ENCODE results near the gene CUBN. TPM values are rescaled to one million over a fixed set of nuclear protein-coding genes. Genes with fewer than 3 reads are reported as not detected.
A peak's percentile ranks its signal among the peaks of the same experiment; 100 is the strongest.
"Not testable (repeated sequence)": the region's sequence is repeated elsewhere in the genome, so short reads cannot be mapped to it uniquely, and the experiment has no call there.

Gene CUBN
- total and polyA plus RNA-seq, 4 donors, result 5.1 to 10.6 (median 6.4) TPM

DNA sequence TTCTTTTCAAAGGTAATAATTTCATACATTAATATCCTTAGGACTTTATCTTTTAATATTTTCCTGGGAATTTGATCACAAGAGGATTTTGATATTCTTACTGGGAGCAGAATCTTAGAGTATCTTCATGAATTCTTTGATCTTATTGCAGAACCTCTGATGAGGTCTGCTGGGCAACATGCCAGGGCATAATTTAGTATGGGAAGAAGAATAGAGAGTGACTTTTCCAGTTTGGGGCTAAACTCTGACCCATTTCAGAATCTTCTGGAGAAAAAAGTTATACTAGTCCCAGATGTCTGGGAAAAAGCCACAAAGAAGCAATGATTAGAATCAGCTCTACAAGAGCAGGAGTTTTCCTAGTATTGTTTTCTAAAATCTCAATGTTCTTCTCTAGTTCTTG lies 284.4 kb downstream of the CUBN start:
- Histone ChIP-seq H3K9me3 (ENCODE audit: control insufficient read depth, insufficient read depth, low read length) (no peaks in the 10 kb centered on the region), H3K4me1 (ENCODE audit: control insufficient read depth, insufficient read depth, low read length) (no peaks in the 10 kb centered on the region), H3K27me3 (ENCODE audit: control insufficient read depth, insufficient read depth, low read length) (no peaks in the 10 kb centered on the region), H3K27ac (ENCODE audit: low read depth, low read length) (peak overlapping the region; percentile 27), H3K4me3 (ENCODE audit: low read depth, low read length) (no peak overlapping the region), H3K36me3 (ENCODE audit: control insufficient read depth, insufficient read depth, low read length) (no peaks in the 10 kb centered on the region)
- no peak for DNase-seq (ENCODE audit: low read depth in 4 of 6, low spot score in 6 of 6)

DNA sequence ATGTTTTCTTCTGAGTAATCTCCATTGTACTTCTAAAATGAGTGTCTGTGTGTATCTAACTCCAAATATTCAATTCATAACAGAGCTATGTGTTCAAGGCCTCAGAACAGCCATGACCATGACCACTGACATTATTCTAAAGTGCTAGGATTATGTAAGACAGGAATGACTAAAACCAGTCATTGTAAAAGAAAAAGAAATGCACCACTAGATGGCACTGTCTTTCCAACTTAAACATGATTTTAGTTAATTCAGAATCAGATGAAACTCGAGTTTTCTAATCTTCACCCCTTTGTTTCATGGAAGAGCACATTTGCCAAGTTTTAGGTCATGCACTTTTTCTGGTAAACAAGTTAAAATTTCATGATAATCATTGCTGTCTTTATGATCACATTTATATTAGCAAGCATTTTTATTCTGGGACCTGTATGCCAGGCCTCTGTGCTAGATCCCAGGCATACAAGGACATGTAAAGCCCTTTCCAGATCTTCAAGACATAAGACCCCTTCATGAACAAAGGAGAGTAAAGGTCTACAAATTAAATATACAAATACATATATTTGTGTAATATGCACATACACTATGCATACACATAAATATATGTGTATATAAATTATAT lies 286.2 kb downstream of the CUBN start:
- no peak overlapping the region for H3K4me3 ChIP-seq (ENCODE audit: low read depth, low read length)
- H3K27ac ChIP-seq (ENCODE audit: low read depth, low read length), result no peak overlapping the region
- H3K4me1 ChIP-seq (ENCODE audit: control insufficient read depth, insufficient read depth, low read length), result no peaks in the 10 kb centered on the region
- H3K9me3 ChIP-seq (ENCODE audit: control insufficient read depth, insufficient read depth, low read length), result no peaks in the 10 kb centered on the region
- no peaks in the 10 kb centered on the region for H3K27me3 ChIP-seq (ENCODE audit: control insufficient read depth, insufficient read depth, low read length)
- no peaks in the 10 kb centered on the region for H3K36me3 ChIP-seq (ENCODE audit: control insufficient read depth, insufficient read depth, low read length)
- WGBS (ENCODE audit: insufficient coverage), result no CpG with 5 or more reads among the region's 1 CpG
- peak in 5 of 6 donors; percentile 42 to 96 (median 63) for DNase-seq (ENCODE audit: low read depth in 4 of 6, low spot score in 6 of 6)

DNA sequence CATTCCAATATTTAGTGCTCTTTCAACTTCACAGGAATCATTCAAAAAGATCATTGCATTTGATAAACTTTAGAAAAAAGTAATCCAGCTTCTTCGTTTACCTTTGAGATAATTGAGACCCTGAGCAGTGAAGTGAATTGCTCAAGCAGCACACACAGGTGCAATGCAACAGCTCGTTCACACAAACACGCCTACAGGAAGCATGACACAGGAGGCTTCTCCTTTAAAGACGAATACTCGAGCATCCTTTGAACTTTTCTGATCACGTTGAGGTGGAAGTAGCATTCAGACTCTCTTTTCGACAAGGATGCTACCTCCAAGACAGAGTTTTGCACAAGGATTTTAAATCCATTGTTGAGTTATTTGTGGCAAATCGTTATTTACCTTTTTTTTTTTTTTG lies 294.4 kb downstream of the CUBN start:
- Histone ChIP-seq H3K9me3 (ENCODE audit: control insufficient read depth, insufficient read depth, low read length) (no peaks in the 10 kb centered on the region), H3K36me3 (ENCODE audit: control insufficient read depth, insufficient read depth, low read length) (no peaks in the 10 kb centered on the region), H3K4me3 (ENCODE audit: low read depth, low read length) (no peak overlapping the region), H3K27me3 (ENCODE audit: control insufficient read depth, insufficient read depth, low read length) (no peaks in the 10 kb centered on the region), H3K4me1 (ENCODE audit: control insufficient read depth, insufficient read depth, low read length) (peaks cover 4% of the 10 kb centered on the region), H3K27ac (ENCODE audit: low read depth, low read length) (no peak overlapping the region)
- DNase-seq (ENCODE audit: low read depth in 4 of 6, low spot score in 6 of 6), result no peak
- WGBS (ENCODE audit: insufficient coverage), result 82% methylated on average over 6 of the region's 8 CpGs

DNA sequence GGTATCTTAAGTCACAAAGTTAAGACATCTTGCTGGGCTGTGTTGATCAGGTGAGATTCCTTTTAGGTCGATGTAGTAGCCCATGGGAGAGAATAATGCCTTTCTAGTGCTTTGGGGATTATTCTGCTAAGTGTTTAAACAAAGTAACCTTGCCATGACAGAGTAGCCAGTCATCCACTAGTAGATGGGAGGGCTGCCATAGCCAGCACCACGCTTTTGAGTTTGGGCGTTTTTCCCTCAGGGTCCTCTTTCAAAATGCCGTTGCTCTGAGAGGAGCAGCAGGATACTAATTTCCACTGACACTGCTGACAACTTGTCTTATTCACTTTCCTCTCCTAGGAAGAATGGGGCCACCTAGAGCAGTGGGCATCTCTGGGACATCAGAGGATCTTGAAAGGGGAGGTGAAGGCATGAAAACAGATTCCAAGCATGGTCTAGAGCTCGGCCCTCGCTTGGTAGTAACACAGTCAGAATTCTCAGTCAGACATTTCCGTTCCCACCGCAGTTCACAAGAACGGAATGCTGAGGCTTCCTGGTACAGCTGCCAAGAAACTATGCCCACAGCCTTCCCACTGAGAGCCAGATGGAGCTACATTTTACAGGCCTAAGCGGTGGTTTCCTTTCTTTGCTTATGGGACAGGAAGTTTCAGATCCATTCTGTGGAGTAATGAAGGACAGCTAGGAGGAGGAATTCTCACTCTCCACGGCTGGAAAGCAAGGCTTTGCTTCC lies 297.1 kb downstream of the CUBN start:
- no peak overlapping the region for H3K4me3 ChIP-seq (ENCODE audit: low read depth, low read length)
- no peaks in the 10 kb centered on the region for H3K36me3 ChIP-seq (ENCODE audit: control insufficient read depth, insufficient read depth, low read length)
- H3K9me3 ChIP-seq (ENCODE audit: control insufficient read depth, insufficient read depth, low read length), result no peaks in the 10 kb centered on the region
- H3K27ac ChIP-seq (ENCODE audit: low read depth, low read length), result no peak overlapping the region
- peaks cover 4% of the 10 kb centered on the region for H3K4me1 ChIP-seq (ENCODE audit: control insufficient read depth, insufficient read depth, low read length)
- peak in 2 of 6 donors; percentile 52 to 71 for DNase-seq (ENCODE audit: low read depth in 4 of 6, low spot score in 6 of 6)
- 69% methylated on average over 9 of the region's 11 CpGs for WGBS (ENCODE audit: insufficient coverage)
- H3K27me3 ChIP-seq (ENCODE audit: control insufficient read depth, insufficient read depth, low read length), result no peaks in the 10 kb centered on the region

DNA sequence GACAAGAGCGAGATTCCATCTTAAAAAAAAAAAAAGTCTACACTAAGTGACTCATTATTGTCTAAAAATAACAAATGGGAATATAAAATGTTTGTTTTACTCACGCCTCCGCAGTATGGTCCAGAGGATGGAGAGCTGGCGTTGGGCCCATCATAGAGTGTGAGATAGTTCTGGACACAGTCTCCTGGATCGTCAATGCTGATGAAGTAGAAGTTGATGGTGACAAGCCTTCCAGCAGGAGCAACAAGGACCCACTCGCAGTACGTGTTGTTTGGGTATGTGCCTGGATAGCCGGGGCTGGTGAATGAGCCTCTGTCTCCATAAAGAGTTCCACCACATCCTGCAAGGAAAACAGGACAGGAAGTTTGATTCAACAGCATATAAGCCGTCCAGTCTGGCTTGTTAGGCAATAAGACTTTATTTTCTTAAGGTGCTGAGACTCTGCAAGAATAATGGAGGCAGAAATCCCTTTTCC lies 300.9 kb downstream of the CUBN start:
- Histone ChIP-seq H3K4me1 (ENCODE audit: control insufficient read depth, insufficient read depth, low read length) (peaks cover 4% of the 10 kb centered on the region), H3K27ac (ENCODE audit: low read depth, low read length) (no peak overlapping the region), H3K4me3 (ENCODE audit: low read depth, low read length) (no peak overlapping the region), H3K9me3 (ENCODE audit: control insufficient read depth, insufficient read depth, low read length) (no peaks in the 10 kb centered on the region), H3K36me3 (ENCODE audit: control insufficient read depth, insufficient read depth, low read length) (no peaks in the 10 kb centered on the region), H3K27me3 (ENCODE audit: control insufficient read depth, insufficient read depth, low read length) (no peaks in the 10 kb centered on the region)
- DNase-seq (ENCODE audit: low read depth in 4 of 6, low spot score in 6 of 6), result no peak
- WGBS (ENCODE audit: insufficient coverage), result 68% methylated on average over 4 of the region's 9 CpGs

DNA sequence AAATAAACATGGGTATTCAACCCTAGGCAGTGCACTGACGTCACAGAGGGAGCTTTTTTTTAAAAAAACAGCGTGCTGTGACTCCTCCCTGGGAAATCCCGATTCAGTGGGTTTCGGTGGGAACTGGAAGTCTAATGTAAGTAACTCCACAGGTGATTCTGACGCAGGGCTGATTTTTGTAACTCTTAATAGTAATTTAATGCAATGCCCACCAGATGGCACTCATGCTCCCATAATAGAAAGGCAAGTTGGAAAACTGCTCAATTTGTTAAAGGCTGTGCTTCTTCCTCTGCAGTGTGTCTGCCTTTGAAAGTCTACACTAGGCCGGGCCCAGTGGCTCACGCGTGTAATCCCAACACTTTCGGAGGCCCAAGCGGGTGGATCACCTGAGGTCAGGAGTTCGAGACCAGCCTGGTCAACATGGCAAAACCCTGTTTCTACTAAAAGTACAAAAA lies 301.5 kb downstream of the CUBN start:
- H3K27ac ChIP-seq (ENCODE audit: low read depth, low read length), result no peak overlapping the region
- peaks cover 4% of the 10 kb centered on the region for H3K4me1 ChIP-seq (ENCODE audit: control insufficient read depth, insufficient read depth, low read length)
- no peaks in the 10 kb centered on the region for H3K9me3 ChIP-seq (ENCODE audit: control insufficient read depth, insufficient read depth, low read length)
- 19% methylated on average over 6 of the region's 11 CpGs for WGBS (ENCODE audit: insufficient coverage)
- no peaks in the 10 kb centered on the region for H3K27me3 ChIP-seq (ENCODE audit: control insufficient read depth, insufficient read depth, low read length)
- H3K36me3 ChIP-seq (ENCODE audit: control insufficient read depth, insufficient read depth, low read length), result no peaks in the 10 kb centered on the region
- H3K4me3 ChIP-seq (ENCODE audit: low read depth, low read length), result no peak overlapping the region
- DNase-seq (ENCODE audit: low read depth in 4 of 6, low spot score in 6 of 6), result peak in 5 of 6 donors; percentile 69 to 97 (median 85)

DNA sequence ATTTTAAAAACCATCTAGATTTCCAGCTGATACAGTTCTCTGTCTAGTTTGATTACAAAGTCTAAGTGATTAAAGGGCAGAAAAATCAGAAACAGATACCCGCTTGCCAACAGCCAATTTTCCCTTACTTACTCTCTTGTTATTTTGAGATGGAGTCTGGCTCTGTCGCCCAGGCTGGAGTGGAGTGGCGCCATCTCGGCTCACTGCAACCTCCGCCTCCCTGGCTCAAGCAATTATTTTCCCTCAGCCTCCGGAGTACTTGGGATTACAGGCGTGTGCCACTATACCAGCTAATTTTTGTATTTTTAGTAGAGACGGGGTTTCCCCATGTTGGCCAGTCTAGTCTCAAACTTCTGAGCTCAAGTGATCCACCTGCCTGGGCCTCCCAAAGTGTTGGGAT lies 302.1 kb downstream of the CUBN start:
- H3K4me3 ChIP-seq (ENCODE audit: low read depth, low read length); H3K9me3 ChIP-seq (ENCODE audit: control insufficient read depth, insufficient read depth, low read length); H3K27me3 ChIP-seq (ENCODE audit: control insufficient read depth, insufficient read depth, low read length); H3K36me3 ChIP-seq (ENCODE audit: control insufficient read depth, insufficient read depth, low read length); DNase-seq (ENCODE audit: low read depth in 4 of 6, low spot score in 6 of 6); H3K27ac ChIP-seq (ENCODE audit: low read depth, low read length); H3K4me1 ChIP-seq (ENCODE audit: control insufficient read depth, insufficient read depth, low read length): not testable (repeated sequence)
- no CpG with 5 or more reads among the region's 8 CpGs for WGBS (ENCODE audit: insufficient coverage)

DNA sequence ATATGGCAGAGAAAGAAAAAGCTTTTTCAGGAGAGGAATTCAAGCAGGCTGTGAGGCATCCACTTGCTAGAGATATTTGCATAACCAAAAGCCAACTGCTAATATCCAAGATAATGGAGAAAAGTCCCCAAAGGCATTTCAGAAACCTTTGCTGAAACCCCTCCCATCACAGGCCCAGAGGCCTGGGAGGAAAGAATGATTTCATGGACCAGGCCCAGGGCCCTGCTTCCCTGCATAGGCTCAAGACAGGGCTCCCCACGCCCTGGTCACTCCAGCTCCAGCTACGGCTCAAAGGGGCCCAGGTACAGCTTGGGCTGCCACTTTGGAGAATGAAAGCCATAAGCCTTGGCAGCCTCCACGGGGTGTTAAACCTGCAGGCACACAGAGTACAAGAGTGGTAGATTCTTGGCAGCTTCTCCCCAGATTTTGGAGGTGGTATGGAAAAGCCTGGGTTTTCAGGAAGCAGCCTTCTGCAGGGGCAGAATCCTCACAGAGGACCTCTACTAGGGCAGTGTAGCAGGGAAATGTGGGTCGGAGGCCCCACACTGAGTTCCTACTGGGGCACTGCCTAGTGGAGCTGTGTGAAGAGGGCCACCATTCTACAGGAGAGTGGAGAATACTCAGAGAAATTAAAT lies 306.8 kb downstream of the CUBN start:
- no peak overlapping the region for H3K27ac ChIP-seq (ENCODE audit: low read depth, low read length)
- H3K9me3 ChIP-seq (ENCODE audit: control insufficient read depth, insufficient read depth, low read length), result peaks cover 6% of the 10 kb centered on the region
- H3K4me1 ChIP-seq (ENCODE audit: control insufficient read depth, insufficient read depth, low read length), result no peaks in the 10 kb centered on the region
- no peak overlapping the region for H3K4me3 ChIP-seq (ENCODE audit: low read depth, low read length)
- WGBS (ENCODE audit: insufficient coverage), result 97% methylated on average over 4 of the region's 4 CpGs
- DNase-seq (ENCODE audit: low read depth in 4 of 6, low spot score in 6 of 6), result no peak
- H3K36me3 ChIP-seq (ENCODE audit: control insufficient read depth, insufficient read depth, low read length), result no peaks in the 10 kb centered on the region
- no peaks in the 10 kb centered on the region for H3K27me3 ChIP-seq (ENCODE audit: control insufficient read depth, insufficient read depth, low read length)

DNA sequence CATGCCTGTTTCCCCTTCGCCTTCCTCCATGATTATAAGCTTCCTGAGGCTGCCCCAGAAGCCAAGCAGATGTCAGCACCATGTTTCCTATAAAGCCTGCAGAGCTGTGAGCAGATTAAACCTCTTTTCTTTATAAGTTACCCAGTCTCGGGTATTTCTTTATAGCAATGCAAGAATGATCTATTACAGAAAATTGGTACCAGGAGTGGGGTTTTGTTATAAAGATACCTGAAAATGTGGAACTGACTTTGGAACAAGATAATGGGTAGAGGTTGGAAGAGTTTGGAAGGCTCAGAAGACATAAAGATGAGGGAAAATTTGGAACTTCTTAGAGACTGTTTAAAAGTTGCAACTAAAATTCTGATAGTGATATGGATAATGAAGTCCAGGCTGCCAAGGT lies 307.6 kb downstream of the CUBN start:
- Histone ChIP-seq H3K27ac (ENCODE audit: low read depth, low read length) (no peak overlapping the region), H3K9me3 (ENCODE audit: control insufficient read depth, insufficient read depth, low read length) (peaks cover 6% of the 10 kb centered on the region), H3K27me3 (ENCODE audit: control insufficient read depth, insufficient read depth, low read length) (no peaks in the 10 kb centered on the region), H3K36me3 (ENCODE audit: control insufficient read depth, insufficient read depth, low read length) (no peaks in the 10 kb centered on the region), H3K4me3 (ENCODE audit: low read depth, low read length) (no peak overlapping the region), H3K4me1 (ENCODE audit: control insufficient read depth, insufficient read depth, low read length) (no peaks in the 10 kb centered on the region)
- DNase-seq (ENCODE audit: low read depth in 4 of 6, low spot score in 6 of 6), result no peak
- WGBS (ENCODE audit: insufficient coverage), result 87% methylated on average over 1 of the region's 2 CpGs
